ENCODE measurements around the gene ZFP36L2. TPM values are rescaled to one million over a fixed set of nuclear protein-coding genes. Genes with fewer than 3 reads are reported as not detected.
A peak's percentile ranks its signal among the peaks of the same experiment; 100 is the strongest.

Gene ZFP36L2
- total RNA-seq, 4 donors from 2014 or later = 90.0 to 141 (median 116) TPM

GRCh38 chr2:43224571-43225092 lies 1.8 kb downstream of the ZFP36L2 start:
- Histone ChIP-seq H3K4me1 (peaks cover 0 to 54% (median 46%) of the 10 kb centered on the region in 4 donors), H3K27ac (peak overlapping the region; percentile 88 to 100 (median 100)), H3K36me3 (peaks cover 10 to 35% (median 19%) of the 10 kb centered on the region in 3 donors), H3K4me3 (peak overlapping the region; percentile 61 to 99 (median 95)), H3K9me3 (no peaks in the 10 kb centered on the region), H3K27me3 (no peaks in the 10 kb centered on the region)
- TF ChIP-seq CTCF (IDR thresholded peaks at IDR 0.05) (no peak), POLR2A (IDR thresholded peaks at IDR 0.05) (peak in 1 of 2 donors; percentile 11)
- WGBS, 2 donors = 0 to 3% methylated on average over 17 to 47 of the region's 74 CpGs
- DNase-seq (ENCODE audit: low spot score in 2 of 2) = no peak

GRCh38 chr2:43224131-43224570 lies 2.3 kb downstream of the ZFP36L2 start:
- 0 to 2% methylated on average over 11 to 32 of the region's 41 CpGs for WGBS, 2 donors

GRCh38 chr2:43223521-43224001 lies 2.8 kb downstream of the ZFP36L2 start:
- WGBS, 2 donors = 3 to 4% methylated on average over 4 of the region's 4 CpGs
- H3K4me1 ChIP-seq = peaks cover 0 to 54% (median 44%) of the 10 kb centered on the region in 4 donors
- H3K27ac ChIP-seq = peak overlapping the region; percentile 88 to 100 (median 100)
- peaks cover 10 to 35% (median 19%) of the 10 kb centered on the region in 3 donors for H3K36me3 ChIP-seq
- no peak for DNase-seq (ENCODE audit: low spot score in 2 of 2)
- peak overlapping the region; percentile 61 to 99 (median 95) for H3K4me3 ChIP-seq
- TF ChIP-seq POLR2A (IDR thresholded peaks at IDR 0.05) (no peak), CTCF (IDR thresholded peaks at IDR 0.05) (peak in 1 of 5 experiments; percentile 4), EP300 (IDR thresholded peaks at IDR 0.05) (peak in 1 of 2 donors; percentile 34)
- no peaks in the 10 kb centered on the region for H3K9me3 ChIP-seq
- no peaks in the 10 kb centered on the region for H3K27me3 ChIP-seq

More at GRCh38 chr2:43224131-43224570, 2.3 kb downstream of the ZFP36L2 start:
- DNase-seq (ENCODE audit: low spot score in 2 of 2) = peak; percentile 38 to 58
- H3K4me3 ChIP-seq = peak overlapping the region; percentile 61 to 99 (median 95)
- H3K9me3 ChIP-seq = no peaks in the 10 kb centered on the region
- H3K27me3 ChIP-seq = no peaks in the 10 kb centered on the region
- H3K4me1 ChIP-seq = peaks cover 0 to 54% (median 45%) of the 10 kb centered on the region in 4 donors
- TF ChIP-seq EP300 (IDR thresholded peaks at IDR 0.05) = peak in 1 of 2 donors; percentile 84
- no peak for TF ChIP-seq POLR2A (IDR thresholded peaks at IDR 0.05)
- peak in 3 of 5 experiments; percentile 7 to 29 (median 25) for TF ChIP-seq CTCF (IDR thresholded peaks at IDR 0.05)
- peaks cover 10 to 35% (median 19%) of the 10 kb centered on the region in 3 donors for H3K36me3 ChIP-seq
- peak overlapping the region; percentile 88 to 100 (median 100) for H3K27ac ChIP-seq

- 2 to 4% methylated on average over 8 of the region's 8 CpGs for WGBS, 2 donors
- no peaks in the 10 kb centered on the region for H3K9me3 ChIP-seq
- peak in 1 of 2 donors; percentile 34 for DNase-seq (ENCODE audit: low spot score in 2 of 2)
Observed at GRCh38 chr2:43222475-43223309, 3.7 kb downstream of the ZFP36L2 start.

More at GRCh38 chr2:43222475-43223309, 3.7 kb downstream of the ZFP36L2 start:
- Histone ChIP-seq H3K27me3 (no peaks in the 10 kb centered on the region), H3K36me3 (peaks cover 10 to 35% (median 19%) of the 10 kb centered on the region in 3 donors), H3K4me3 (peak overlapping the region; percentile 61 to 99 (median 95)), H3K27ac (peak overlapping the region; percentile 88 to 100 (median 100)), H3K4me1 (peaks cover 0 to 54% (median 44%) of the 10 kb centered on the region in 4 donors)
- no peak for TF ChIP-seq POLR2A (IDR thresholded peaks at IDR 0.05)
- TF ChIP-seq EP300 (IDR thresholded peaks at IDR 0.05) = no peak
- TF ChIP-seq CTCF (IDR thresholded peaks at IDR 0.05) = no peak

All from tibial nerve (tissue), 4 donors.